H9 (cell line): ENCODE results near the gene LTB4R2. TPM values are rescaled to one million over a fixed set of nuclear protein-coding genes. Genes with fewer than 3 reads are reported as not detected.

Experiments used
- DNase-seq: peaks from one replicate; pipeline ENCODE4 v3.0.0-alpha.2; 2017
- H2AFZ ChIP-seq: one replicate; pipeline ENCODE4 v1.6.1; 2013; ENCODE audit warnings: mild to moderate bottlenecking, low read length, control low read depth, moderate library complexity
- H2AK5ac ChIP-seq: 2 replicates; pipeline ENCODE4 v1.6.1; 2013; ENCODE audit warnings: low read length, control low read depth, mixed read lengths; ENCODE audit not compliant: insufficient read length
- H2BK120ac ChIP-seq: one replicate; pipeline ENCODE4 v1.6.1; 2013; ENCODE audit warnings: low read depth, mild to moderate bottlenecking, low read length, control low read depth, inconsistent platforms; ENCODE audit not compliant: poor library complexity, severe bottlenecking
- H2BK12ac ChIP-seq: 2 replicates; pipeline ENCODE4 v1.6.1; 2013; ENCODE audit warnings: low read length, control low read depth, mixed read lengths, low read depth; ENCODE audit not compliant: insufficient read length
- H2BK15ac ChIP-seq: 2 replicates; pipeline ENCODE4 v1.6.1; 2013; ENCODE audit warnings: low read depth, low read length, control low read depth
- H2BK20ac ChIP-seq: one replicate; pipeline ENCODE4 v1.6.1; 2013; ENCODE audit warnings: low read depth, mild to moderate bottlenecking, low read length, control low read depth, inconsistent platforms; ENCODE audit not compliant: poor library complexity, severe bottlenecking
- H2BK5ac ChIP-seq: 2 replicates; pipeline ENCODE4 v1.6.1; 2013; ENCODE audit warnings: low read length, control low read depth, mixed read lengths; ENCODE audit not compliant: insufficient read length
- H3K14ac ChIP-seq: 2 replicates; pipeline ENCODE4 v1.6.1; 2013; ENCODE audit warnings: low read length, control low read depth; ENCODE audit not compliant: insufficient read depth
- H3K18ac ChIP-seq: 2 replicates; pipeline ENCODE4 v1.6.1; 2013; ENCODE audit warnings: low read depth, mild to moderate bottlenecking, mixed read lengths, low read length, control low read depth; ENCODE audit not compliant: insufficient read length
- H3K23ac ChIP-seq: 2 replicates; pipeline ENCODE4 v1.6.1; 2013; ENCODE audit warnings: low read length, control low read depth, mixed read lengths, low read depth; ENCODE audit not compliant: insufficient read length
- H3K23me2 ChIP-seq: 2 replicates; pipeline ENCODE4 v1.6.1; 2013; ENCODE audit warnings: low read depth, mild to moderate bottlenecking, mixed read lengths, low read length, control low read depth; ENCODE audit not compliant: insufficient read length, poor library complexity, severe bottlenecking
- H3K27ac ChIP-seq: 2 replicates; pipeline ENCODE4 v1.5.1; 2013; ENCODE audit warnings: low read length, control low read depth, mixed read lengths, low read depth; ENCODE audit not compliant: insufficient read length
- H3K27me3 ChIP-seq: 2 replicates; pipeline ENCODE4 v1.6.1; 2013; ENCODE audit warnings: low read length, control low read depth, inconsistent platforms; ENCODE audit not compliant: insufficient read depth
- H3K4ac ChIP-seq: 2 replicates; pipeline ENCODE4 v1.6.1; 2013; ENCODE audit warnings: low read depth, mild to moderate bottlenecking, control low read depth, inconsistent platforms, low read length, moderate library complexity
- H3K4me1 ChIP-seq: 2 replicates; pipeline ENCODE4 v1.6.1; 2013; ENCODE audit warnings: low read length, control low read depth, inconsistent platforms; ENCODE audit not compliant: insufficient read depth
- H3K4me2 ChIP-seq: 2 replicates; pipeline ENCODE4 v1.6.1; 2013; ENCODE audit warnings: low read length, control low read depth, mixed read lengths; ENCODE audit not compliant: insufficient read length, insufficient read depth
- H3K56ac ChIP-seq: 2 replicates; pipeline ENCODE4 v1.6.1; 2013; ENCODE audit warnings: low read depth, mild to moderate bottlenecking, mixed read lengths, low read length, control low read depth; ENCODE audit not compliant: insufficient read length
- H3K79me1 ChIP-seq: 2 replicates; pipeline ENCODE4 v1.6.1; 2013; ENCODE audit warnings: low read depth, mild to moderate bottlenecking, moderate library complexity, low read length, control low read depth, inconsistent platforms; ENCODE audit not compliant: insufficient read depth, poor library complexity, severe bottlenecking
- H3K79me2 ChIP-seq: 2 replicates; pipeline ENCODE4 v1.6.1; 2013; ENCODE audit warnings: low read length, control low read depth, inconsistent platforms; ENCODE audit not compliant: insufficient read depth
- H3K9ac ChIP-seq: 2 replicates; pipeline ENCODE4 v1.6.1; 2013; ENCODE audit warnings: low read length, control low read depth, mixed read lengths; ENCODE audit not compliant: insufficient read length; ENCODE audit errors: extremely low read depth
- H3K9me3 ChIP-seq: one replicate; pipeline ENCODE4 v1.6.1; 2013; ENCODE audit warnings: low read depth, low read length, inconsistent platforms; ENCODE audit not compliant: control insufficient read depth
- H3T11ph ChIP-seq: one replicate; pipeline ENCODE4 v1.6.1; 2013; ENCODE audit warnings: mild to moderate bottlenecking, low read length, control low read depth, inconsistent platforms
- H4K20me1 ChIP-seq: one replicate; pipeline ENCODE4 v1.6.1; 2013; ENCODE audit not compliant: control insufficient read depth, insufficient read length, insufficient read depth
- H4K5ac ChIP-seq: 2 replicates; pipeline ENCODE4 v1.6.1; 2013; ENCODE audit warnings: low read depth, mild to moderate bottlenecking, mixed read lengths, low read length, control low read depth; ENCODE audit not compliant: insufficient read length
- H4K8ac ChIP-seq: replicated peaks from 2 replicates; pipeline ENCODE4 v1.6.1; 2013; ENCODE audit warnings: low read length, control low read depth, mixed read lengths, low read depth; ENCODE audit not compliant: insufficient read length
- H4K91ac ChIP-seq: 2 replicates; pipeline ENCODE4 v1.6.1; 2013; ENCODE audit warnings: low read depth, mild to moderate bottlenecking, moderate library complexity, mixed read lengths, low read length, control low read depth; ENCODE audit not compliant: insufficient read length
- H3K27ac Mint-ChIP-seq, 3 experiments: 2 replicates in 2 of 3; 3 replicates in 1 of 3; pipeline ENCODE4 v1.8.0; 2020 to 2021; ENCODE audit warnings: mixed read lengths in 3 of 3, mild to moderate bottlenecking in 1 of 3, moderate library complexity in 1 of 3
- H3K27me3 Mint-ChIP-seq: 2 replicates; pipeline ENCODE4 v1.8.0; 2021; ENCODE audit warnings: low read depth, mild to moderate bottlenecking, moderate library complexity, mixed read lengths
- H3K36me3 Mint-ChIP-seq, 3 experiments: 2 replicates in 2 of 3; 3 replicates in 1 of 3; pipeline ENCODE4 v1.8.0; 2020 to 2021; ENCODE audit warnings: low read depth in 3 of 3, mixed read lengths in 3 of 3; ENCODE audit not compliant: insufficient read depth in 1 of 3
- H3K4me1 Mint-ChIP-seq, 2 experiments: 2 replicates each; pipeline ENCODE4 v1.8.0; 2020; ENCODE audit warnings: mixed read lengths in 2 of 2
- H3K4me3 Mint-ChIP-seq, 2 experiments: 2 replicates in 1 of 2; 3 replicates in 1 of 2; pipeline ENCODE4 v1.8.0; 2020 to 2021; ENCODE audit warnings: mild to moderate bottlenecking in 2 of 2, mixed read lengths in 2 of 2, moderate library complexity in 1 of 2
- H3K9me3 Mint-ChIP-seq, 2 experiments: 2 replicates in 1 of 2; 3 replicates in 1 of 2; pipeline ENCODE4 v1.8.0; 2020; ENCODE audit warnings: mild to moderate bottlenecking in 2 of 2, mixed read lengths in 2 of 2, moderate library complexity in 1 of 2
- WGBS: extraction: QIAGEN DNeasy Blood & Tissue Kit; methylation state at CpG from one replicate; pipeline ENCODE4 v1.1.7; 2013; ENCODE audit warnings: missing lambda C conversion rate, low lambda C conversion rate, mixed read lengths; ENCODE audit not compliant: insufficient read length; ENCODE audit errors: extremely low coverage; 5-methylcytosine and 5-hydroxymethylcytosine counted together
- total RNA-seq: library from RNA; stranded (reverse); gene quantifications from 2 replicates; pipeline ENCODE4 v1.2.1, GENCODE V29; 2021
- TF ChIP-seq, protein P1 (sequence below): fragments of 200-600 bp; sonication (generic); conservative IDR thresholded peaks from 3 replicates; pipeline ENCODE4 v1.8.0; 2021; ENCODE audit warnings: antibody characterized with exemption, mild to moderate bottlenecking

LTB4R2 gene
- total RNA-seq, 1 experiment from 2014 or later, result 13.4 TPM

DNA sequence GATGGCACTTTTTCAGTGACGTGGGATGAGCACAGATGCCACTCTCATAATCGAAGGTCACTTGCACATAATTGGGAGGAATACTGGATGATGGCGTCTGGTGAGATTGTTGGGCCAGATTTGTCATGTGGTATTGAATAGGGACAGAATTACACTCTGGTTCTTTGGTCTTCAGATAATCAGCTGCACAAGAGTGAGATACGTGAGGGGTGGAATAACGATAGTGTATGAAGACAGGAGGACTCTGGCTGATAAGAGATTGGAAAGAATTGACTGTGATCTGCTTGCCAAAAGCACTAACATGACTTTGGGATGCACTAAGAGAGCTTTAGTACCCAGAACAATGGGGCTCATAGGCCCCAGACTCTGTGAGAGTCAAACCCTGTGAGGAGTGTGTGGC lies 31.5 kb upstream of the LTB4R2 start:
- Mint-ChIP-seq H3K36me3 (no peaks in the 10 kb centered on the region), H3K4me3 (no peak overlapping the region), H3K27me3 (no peaks in the 10 kb centered on the region), H3K9me3 (no peaks in the 10 kb centered on the region), H3K27ac (no peak overlapping the region; a peak in 1 of 7 replicates), H3K4me1 (peaks cover 2 to 11% of the 10 kb centered on the region in 2 experiments; a peak in 2 of 4 replicates)
- H4K8ac ChIP-seq, result no peak overlapping the region
- H3T11ph ChIP-seq, result no peak overlapping the region
- no peak overlapping the region for H3K4ac ChIP-seq
- no peak overlapping the region for H3K18ac ChIP-seq
- H3K9ac ChIP-seq, result no peak overlapping the region
- TF ChIP-seq, protein P1, sequence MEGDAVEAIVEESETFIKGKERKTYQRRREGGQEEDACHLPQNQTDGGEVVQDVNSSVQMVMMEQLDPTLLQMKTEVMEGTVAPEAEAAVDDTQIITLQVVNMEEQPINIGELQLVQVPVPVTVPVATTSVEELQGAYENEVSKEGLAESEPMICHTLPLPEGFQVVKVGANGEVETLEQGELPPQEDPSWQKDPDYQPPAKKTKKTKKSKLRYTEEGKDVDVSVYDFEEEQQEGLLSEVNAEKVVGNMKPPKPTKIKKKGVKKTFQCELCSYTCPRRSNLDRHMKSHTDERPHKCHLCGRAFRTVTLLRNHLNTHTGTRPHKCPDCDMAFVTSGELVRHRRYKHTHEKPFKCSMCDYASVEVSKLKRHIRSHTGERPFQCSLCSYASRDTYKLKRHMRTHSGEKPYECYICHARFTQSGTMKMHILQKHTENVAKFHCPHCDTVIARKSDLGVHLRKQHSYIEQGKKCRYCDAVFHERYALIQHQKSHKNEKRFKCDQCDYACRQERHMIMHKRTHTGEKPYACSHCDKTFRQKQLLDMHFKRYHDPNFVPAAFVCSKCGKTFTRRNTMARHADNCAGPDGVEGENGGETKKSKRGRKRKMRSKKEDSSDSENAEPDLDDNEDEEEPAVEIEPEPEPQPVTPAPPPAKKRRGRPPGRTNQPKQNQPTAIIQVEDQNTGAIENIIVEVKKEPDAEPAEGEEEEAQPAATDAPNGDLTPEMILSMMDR, result no peak
- no peaks in the 10 kb centered on the region for H3K79me2 ChIP-seq
- no peaks in the 10 kb centered on the region for H3K79me1 ChIP-seq
- H4K20me1 ChIP-seq, result no peaks in the 10 kb centered on the region
- no peak overlapping the region for H3K14ac ChIP-seq
- H4K91ac ChIP-seq, result peak overlapping the region; percentile 17
- no peak overlapping the region for H3K56ac ChIP-seq
- no peak overlapping the region for H2AFZ ChIP-seq
- H3K4me1 ChIP-seq, result no peaks in the 10 kb centered on the region
- no peak overlapping the region for H2BK120ac ChIP-seq
- H2BK12ac ChIP-seq, result no peak overlapping the region
- H3K27ac ChIP-seq, result no peak overlapping the region
- no peak overlapping the region for H2BK15ac ChIP-seq
- no peaks in the 10 kb centered on the region for H3K23me2 ChIP-seq
- H3K23ac ChIP-seq, result no peak overlapping the region
- H3K4me2 ChIP-seq, result no peak overlapping the region
- no peaks in the 10 kb centered on the region for H3K9me3 ChIP-seq
- H2AK5ac ChIP-seq, result no peak overlapping the region
- no peak for DNase-seq
- H2BK5ac ChIP-seq, result no peak overlapping the region
- WGBS, result no CpG with 5 or more reads among the region's 5 CpGs
- no peak overlapping the region for H4K5ac ChIP-seq
- no peak overlapping the region for H2BK20ac ChIP-seq
- no peaks in the 10 kb centered on the region for H3K27me3 ChIP-seq
